ENCODE data around the gene NBEA. TPM values are rescaled to one million over a fixed set of nuclear protein-coding genes. Genes with fewer than 3 reads are reported as not detected.

NBEA gene
- total RNA-seq, 1 experiment from 2014 or later: 3.3 TPM

GRCh38 chr13:35531526-35531925, 589.5 kb downstream of the NBEA start:
- ChIA-PET POLR2A (interaction anchor here (0.6 kb wide), 2 partner anchors 17 to 95 kb away, joined by 3 read pairs; no protein-coding TSS in a partner anchor), CTCF (interaction anchor here (0.8 to 1.3 kb wide), 3 partner anchors 23 to 189 kb away, joined by 3 read pairs; no protein-coding TSS in a partner anchor)
- no peak for TF ChIP-seq CTCF (IDR thresholded peaks at IDR 0.05; ENCODE audit: unreplicated experiment)
- Mint-ChIP-seq H3K4me3 (ENCODE audit: unreplicated experiment) (no peak overlapping the region), H3K27me3 (ENCODE audit: insufficient read depth, unreplicated experiment) (no peaks in the 10 kb centered on the region), H3K27ac (ENCODE audit: low read depth, unreplicated experiment) (no peak overlapping the region), H3K9me3 (ENCODE audit: unreplicated experiment) (no peaks in the 10 kb centered on the region), H3K4me1 (ENCODE audit: insufficient read depth, unreplicated experiment) (no peaks in the 10 kb centered on the region), H3K36me3 (ENCODE audit: insufficient read depth, unreplicated experiment) (no peaks in the 10 kb centered on the region)
- no TSS peak for BruUV-seq (replicated peaks)
- no peak for DNase-seq (ENCODE audit: unreplicated experiment)
- intact Hi-C loops (cut with micrococcal nuclease): no loop called here

GRCh38 chr13:35534343-35534742, 592.3 kb downstream of the NBEA start:
- Mint-ChIP-seq H3K4me3 (ENCODE audit: unreplicated experiment) (no peak overlapping the region), H3K27ac (ENCODE audit: low read depth, unreplicated experiment) (no peak overlapping the region), H3K9me3 (ENCODE audit: unreplicated experiment) (no peaks in the 10 kb centered on the region), H3K27me3 (ENCODE audit: insufficient read depth, unreplicated experiment) (no peaks in the 10 kb centered on the region), H3K36me3 (ENCODE audit: insufficient read depth, unreplicated experiment) (no peaks in the 10 kb centered on the region), H3K4me1 (ENCODE audit: insufficient read depth, unreplicated experiment) (no peaks in the 10 kb centered on the region)
- intact Hi-C loops (cut with micrococcal nuclease): no loop called here
- TF ChIP-seq CTCF (IDR thresholded peaks at IDR 0.05; ENCODE audit: unreplicated experiment): no peak
- no TSS peak for BruUV-seq (replicated peaks)
- no peak for DNase-seq (ENCODE audit: unreplicated experiment)
- ChIA-PET POLR2A (no interaction called here), CTCF (no interaction called here)

DNA sequence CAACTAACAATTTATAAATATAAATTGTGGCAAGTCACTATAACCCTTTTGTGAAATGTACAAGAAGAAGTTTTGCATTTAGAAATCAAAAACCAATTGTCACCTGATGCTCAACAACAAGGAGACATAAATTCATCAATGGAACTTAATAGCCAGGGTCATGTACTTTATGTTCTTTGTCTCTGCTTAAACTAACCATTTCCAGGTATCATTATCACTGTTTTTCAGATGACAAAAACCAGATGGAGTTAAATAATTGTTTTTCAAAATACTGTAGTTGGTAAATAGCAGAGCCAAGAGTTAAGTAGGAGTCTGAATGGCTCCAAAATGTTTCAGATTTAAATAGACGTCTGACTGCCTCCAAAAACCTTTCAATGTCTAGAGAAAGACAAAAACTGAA, 606.7 kb downstream of the NBEA start:
- Mint-ChIP-seq H3K27me3 (ENCODE audit: insufficient read depth, unreplicated experiment) (no peaks in the 10 kb centered on the region), H3K4me1 (ENCODE audit: insufficient read depth, unreplicated experiment) (no peaks in the 10 kb centered on the region), H3K4me3 (ENCODE audit: unreplicated experiment) (no peak overlapping the region), H3K9me3 (ENCODE audit: unreplicated experiment) (no peaks in the 10 kb centered on the region), H3K27ac (ENCODE audit: low read depth, unreplicated experiment) (no peak overlapping the region), H3K36me3 (ENCODE audit: insufficient read depth, unreplicated experiment) (no peaks in the 10 kb centered on the region)
- POLR2A ChIA-PET: no interaction called here
- no peak for DNase-seq (ENCODE audit: unreplicated experiment)
- intact Hi-C loops (cut with micrococcal nuclease): no loop called here
- BruUV-seq (replicated peaks): no TSS peak
- CTCF ChIA-PET: no interaction called here
- no peak for TF ChIP-seq CTCF (IDR thresholded peaks at IDR 0.05; ENCODE audit: unreplicated experiment)

- no peaks in the 10 kb centered on the region for H3K27me3 Mint-ChIP-seq (ENCODE audit: insufficient read depth, unreplicated experiment)
- no peaks in the 10 kb centered on the region for H3K9me3 Mint-ChIP-seq (ENCODE audit: unreplicated experiment)
- BruUV-seq (replicated peaks): no TSS peak
- CTCF ChIA-PET: interaction anchor here (0.8 kb wide), 1 partner anchor 169 kb away, joined by 3 read pairs; no protein-coding TSS in a partner anchor
- POLR2A ChIA-PET: no interaction called here
- no peaks in the 10 kb centered on the region for H3K36me3 Mint-ChIP-seq (ENCODE audit: insufficient read depth, unreplicated experiment)
- H3K4me1 Mint-ChIP-seq (ENCODE audit: insufficient read depth, unreplicated experiment): no peaks in the 10 kb centered on the region
- intact Hi-C loops (cut with micrococcal nuclease): no loop called here
- no peak overlapping the region for H3K27ac Mint-ChIP-seq (ENCODE audit: low read depth, unreplicated experiment)
- no peak for TF ChIP-seq CTCF (IDR thresholded peaks at IDR 0.05; ENCODE audit: unreplicated experiment)
- peak; percentile 61 for DNase-seq (ENCODE audit: unreplicated experiment)
- no peak overlapping the region for H3K4me3 Mint-ChIP-seq (ENCODE audit: unreplicated experiment)
These were observed 607.4 kb downstream of the NBEA start for GRCh38 chr13:35549481-35549880.

Data from MCF 10A (cell line).